ENCODE results near the gene GBF1. TPM values are rescaled to one million over a fixed set of nuclear protein-coding genes. Genes with fewer than 3 reads are reported as not detected.
A peak's percentile ranks its signal among the peaks of the same experiment; 100 is the strongest.

GBF1 gene
- polyA plus RNA-seq, 3 donors from 2014 or later = 3.5 to 23.2 (median 7.3) TPM

- no peak overlapping the region for H3K27ac Mint-ChIP-seq
- H3K4me1 Mint-ChIP-seq = peaks cover 9 to 18% of the 10 kb centered on the region in 2 donors
- peak overlapping the region in 1 of 5 donors; percentile 80 for H3K4me3 Mint-ChIP-seq
- DNase-seq = no peak
- H3K27me3 Mint-ChIP-seq (ENCODE audit: low read depth in 3 of 3) = peaks cover 21 to 31% (median 25%) of the 10 kb centered on the region in 3 donors
- H3K36me3 Mint-ChIP-seq = peaks cover 0 to 4% (median 0%) of the 10 kb centered on the region in 3 donors
- peaks cover 0 to 3% (median 0%) of the 10 kb centered on the region in 6 donors for H3K9me3 Mint-ChIP-seq
These were observed 165.2 kb downstream of the GBF1 start for GRCh38 chr10:102410429-102411073.

- H3K27ac Mint-ChIP-seq = no peak overlapping the region
- no peak for DNase-seq
- H3K4me3 Mint-ChIP-seq = peak overlapping the region in 3 of 5 donors; percentile 18 to 33 (median 26)
- H3K9me3 Mint-ChIP-seq = peaks cover 0 to 3% (median 0%) of the 10 kb centered on the region in 6 donors
- peaks cover 0 to 4% (median 2%) of the 10 kb centered on the region in 3 donors for H3K36me3 Mint-ChIP-seq
- peaks cover 21 to 32% (median 23%) of the 10 kb centered on the region in 3 donors for H3K27me3 Mint-ChIP-seq (ENCODE audit: low read depth in 3 of 3)
- peaks cover 9 to 18% of the 10 kb centered on the region in 2 donors for H3K4me1 Mint-ChIP-seq
These were observed 166.3 kb downstream of the GBF1 start for GRCh38 chr10:102411341-102412255.

GRCh38 chr10:102412293-102412692, 167.0 kb downstream of the GBF1 start:
- H3K9me3 Mint-ChIP-seq = peaks cover 0 to 3% (median 0%) of the 10 kb centered on the region in 6 donors
- peaks cover 20 to 33% (median 21%) of the 10 kb centered on the region in 3 donors for H3K27me3 Mint-ChIP-seq (ENCODE audit: low read depth in 3 of 3)
- peaks cover 9 to 18% of the 10 kb centered on the region in 2 donors for H3K4me1 Mint-ChIP-seq
- no peak overlapping the region for H3K4me3 Mint-ChIP-seq
- no peak for DNase-seq
- H3K36me3 Mint-ChIP-seq = peaks cover 0 to 4% (median 2%) of the 10 kb centered on the region in 3 donors
- no peak overlapping the region for H3K27ac Mint-ChIP-seq

- H3K27ac Mint-ChIP-seq = no peak overlapping the region
- peaks cover 0 to 4% (median 2%) of the 10 kb centered on the region in 3 donors for H3K36me3 Mint-ChIP-seq
- peaks cover 0 to 3% (median 0%) of the 10 kb centered on the region in 6 donors for H3K9me3 Mint-ChIP-seq
- DNase-seq = no peak
- H3K4me1 Mint-ChIP-seq = peaks cover 9 to 17% of the 10 kb centered on the region in 2 donors
- peaks cover 16 to 41% (median 20%) of the 10 kb centered on the region in 3 donors for H3K27me3 Mint-ChIP-seq (ENCODE audit: low read depth in 3 of 3)
- no peak overlapping the region for H3K4me3 Mint-ChIP-seq
These were observed 167.8 kb downstream of the GBF1 start for GRCh38 chr10:102413053-102413705.

DNA sequence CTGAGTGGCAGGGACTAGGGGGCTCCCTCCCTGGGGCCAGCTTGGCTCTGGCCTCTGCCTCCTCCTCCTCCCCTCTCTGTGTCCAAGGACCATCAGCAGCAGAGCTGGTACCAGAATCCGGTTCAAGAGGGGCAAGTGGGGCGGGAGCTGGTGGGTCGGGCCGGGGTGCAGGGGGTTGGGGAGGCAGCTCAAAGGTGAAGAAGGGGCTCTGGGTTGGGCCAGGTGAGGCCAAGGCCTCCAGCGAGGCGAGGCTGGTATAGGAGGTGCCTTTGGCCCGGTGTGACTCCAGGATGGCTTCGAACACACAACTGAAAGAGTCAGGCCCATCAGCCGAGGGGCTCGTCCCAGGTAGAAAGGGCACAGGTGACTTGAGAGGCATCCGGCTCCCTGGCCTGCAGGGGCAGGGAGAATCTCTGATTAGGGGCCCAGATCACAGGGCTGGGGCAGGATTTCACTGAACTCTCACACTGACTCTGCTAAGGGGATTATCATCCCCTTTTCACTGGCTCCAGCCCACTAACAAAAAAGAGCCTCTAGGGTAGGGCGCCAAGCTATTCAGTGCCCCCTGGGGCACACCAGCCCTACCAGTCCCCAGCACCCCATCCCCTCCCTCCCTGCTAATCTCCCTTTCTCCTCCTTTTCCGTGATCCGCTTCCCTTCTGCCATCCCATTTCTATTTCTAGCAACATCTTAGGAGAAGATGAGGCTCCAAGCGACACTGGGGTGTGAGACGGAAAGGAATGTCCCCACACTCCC, 168.7 kb downstream of the GBF1 start:
- H3K4me1 Mint-ChIP-seq = peaks cover 10 to 19% of the 10 kb centered on the region in 2 donors
- no peak for DNase-seq
- peaks cover 0 to 4% (median 2%) of the 10 kb centered on the region in 3 donors for H3K36me3 Mint-ChIP-seq
- H3K27me3 Mint-ChIP-seq (ENCODE audit: low read depth in 3 of 3) = peaks cover 15 to 36% (median 17%) of the 10 kb centered on the region in 3 donors
- no peak overlapping the region for H3K4me3 Mint-ChIP-seq
- H3K27ac Mint-ChIP-seq = no peak overlapping the region
- peaks cover 0 to 3% (median 0%) of the 10 kb centered on the region in 6 donors for H3K9me3 Mint-ChIP-seq

DNA sequence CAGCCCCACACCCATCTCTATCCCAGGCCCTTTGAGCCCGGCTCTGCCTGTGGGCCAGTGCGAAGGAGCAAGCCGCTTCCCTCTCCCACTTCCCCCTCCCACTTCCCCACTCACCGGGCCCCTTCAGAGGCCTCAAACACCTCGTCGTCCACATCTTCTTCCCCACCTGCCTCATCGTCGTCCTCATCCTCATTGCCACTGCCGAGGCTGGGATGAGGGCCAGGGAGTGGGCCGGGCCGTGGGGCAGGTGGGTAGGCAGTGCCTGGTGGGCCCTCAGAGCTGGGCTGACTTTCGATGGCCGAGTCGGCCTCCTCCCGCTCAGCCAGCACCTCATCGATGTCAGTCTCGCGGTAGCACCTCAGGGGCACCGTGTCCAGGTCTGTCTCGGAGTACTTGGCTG, 169.4 kb downstream of the GBF1 start:
- peaks cover 0 to 2% (median 0%) of the 10 kb centered on the region in 6 donors for H3K9me3 Mint-ChIP-seq
- peaks cover 18 to 38% (median 19%) of the 10 kb centered on the region in 3 donors for H3K27me3 Mint-ChIP-seq (ENCODE audit: low read depth in 3 of 3)
- no peak overlapping the region for H3K4me3 Mint-ChIP-seq
- no peak for DNase-seq
- no peak overlapping the region for H3K27ac Mint-ChIP-seq
- peaks cover 0 to 2% (median 2%) of the 10 kb centered on the region in 3 donors for H3K36me3 Mint-ChIP-seq
- peaks cover 12 to 22% of the 10 kb centered on the region in 2 donors for H3K4me1 Mint-ChIP-seq

GRCh38 chr10:102416283-102416682, 171.0 kb downstream of the GBF1 start:
- Mint-ChIP-seq H3K36me3 (peaks cover 0 to 2% (median 0%) of the 10 kb centered on the region in 3 donors), H3K4me1 (peaks cover 22 to 27% of the 10 kb centered on the region in 2 donors), H3K9me3 (no peaks in the 10 kb centered on the region), H3K27me3 (ENCODE audit: low read depth in 3 of 3) (peaks cover 15 to 35% (median 19%) of the 10 kb centered on the region in 3 donors), H3K27ac (no peak overlapping the region), H3K4me3 (no peak overlapping the region)
- no peak for DNase-seq

GRCh38 chr10:102416695-102417094, 171.4 kb downstream of the GBF1 start:
- no peak for DNase-seq
- Mint-ChIP-seq H3K27ac (no peak overlapping the region), H3K4me1 (peaks cover 22 to 27% of the 10 kb centered on the region in 2 donors), H3K9me3 (no peaks in the 10 kb centered on the region), H3K4me3 (no peak overlapping the region), H3K36me3 (peaks cover 0 to 2% (median 0%) of the 10 kb centered on the region in 3 donors), H3K27me3 (ENCODE audit: low read depth in 3 of 3) (peaks cover 14 to 33% (median 19%) of the 10 kb centered on the region in 3 donors)

GRCh38 chr10:102418622-102419268, 173.4 kb downstream of the GBF1 start, which contains the start of gene PSD:
PSD (minus strand) TSS chr10:102418785; CDS start chr10:102417038, 1,747 bp downstream.
- Mint-ChIP-seq H3K27me3 (ENCODE audit: low read depth in 3 of 3) (peaks cover 11 to 28% (median 16%) of the 10 kb centered on the region in 3 donors), H3K36me3 (peaks cover 0 to 2% (median 0%) of the 10 kb centered on the region in 3 donors), H3K4me1 (peaks cover 39 to 43% of the 10 kb centered on the region in 2 donors), H3K9me3 (no peaks in the 10 kb centered on the region), H3K27ac (peak within 1 kb of the TSS in 1 of 6 donors; percentile 84), H3K4me3 (peak within 1 kb of the TSS; percentile 94 to 100 (median 99))
- DNase-seq = no peak

- DNase-seq = peak; percentile 68 to 73 (median 72)
- peak overlapping the region in 1 of 6 donors; percentile 84 for H3K27ac Mint-ChIP-seq
- peaks cover 0 to 2% (median 0%) of the 10 kb centered on the region in 3 donors for H3K36me3 Mint-ChIP-seq
- H3K4me1 Mint-ChIP-seq = peaks cover 39 to 48% of the 10 kb centered on the region in 2 donors
- H3K27me3 Mint-ChIP-seq (ENCODE audit: low read depth in 3 of 3) = peaks cover 9 to 28% (median 16%) of the 10 kb centered on the region in 3 donors
- no peaks in the 10 kb centered on the region for H3K9me3 Mint-ChIP-seq
- H3K4me3 Mint-ChIP-seq = peak overlapping the region; percentile 94 to 100 (median 99)
These were observed 174.2 kb downstream of the GBF1 start for GRCh38 chr10:102419269-102420180.

DNA sequence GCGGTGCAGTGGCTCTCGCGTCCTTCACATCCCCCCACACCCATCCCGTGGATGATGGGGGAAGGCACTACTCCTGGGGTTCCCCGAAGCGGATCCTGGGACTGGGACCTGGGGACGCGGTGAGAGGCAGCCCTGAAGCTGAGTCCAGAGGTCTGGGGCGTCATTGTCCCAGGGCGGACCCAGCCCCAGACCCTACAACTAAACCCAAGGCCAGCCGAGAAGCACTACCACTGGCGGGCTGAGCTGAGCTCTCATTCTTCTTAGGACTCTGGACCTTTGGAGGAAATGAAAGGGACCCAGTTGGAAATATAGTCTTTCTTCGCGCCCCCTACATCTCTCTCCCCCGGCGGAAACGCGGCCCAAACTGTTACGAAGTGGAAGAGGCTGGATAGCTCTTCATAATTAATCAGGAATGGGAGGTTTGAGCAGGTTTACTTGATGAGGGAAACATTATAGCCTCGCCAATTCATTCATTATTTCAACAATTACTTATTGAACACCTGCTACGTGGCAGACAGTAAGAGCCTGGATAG, 174.9 kb downstream of the GBF1 start:
- no peak for DNase-seq
- peaks cover 39 to 48% of the 10 kb centered on the region in 2 donors for H3K4me1 Mint-ChIP-seq
- peak overlapping the region; percentile 94 to 100 (median 99) for H3K4me3 Mint-ChIP-seq
- peak overlapping the region; percentile 86 to 97 (median 96) for H3K27ac Mint-ChIP-seq
- no peaks in the 10 kb centered on the region for H3K9me3 Mint-ChIP-seq
- peaks cover 9 to 28% (median 16%) of the 10 kb centered on the region in 3 donors for H3K27me3 Mint-ChIP-seq (ENCODE audit: low read depth in 3 of 3)
- peaks cover 0 to 2% (median 0%) of the 10 kb centered on the region in 3 donors for H3K36me3 Mint-ChIP-seq

All from immature natural killer cell (primary cell).